HCT116 (cell line): Measurements from ENCODE around the gene PTTG1IP. TPM values are rescaled to one million over a fixed set of nuclear protein-coding genes. Genes with fewer than 3 reads are reported as not detected.

ENCODE experiments used
- ATAC-seq: fragments of 200-7000 bp; cut with Tn5 transposase; 2 replicates; pipeline ENCODE4 v1.9.1; 2020; ENCODE audit warnings: mild to moderate bottlenecking, moderate library complexity
- BruUV-seq: library from RNA; stranded (reverse); fragments of 400-500 nt; replicated peaks from 2 replicates; lab custom pipeline; 2021; lab: Mats Ljungman, UMichigan
- CTCF ChIA-PET: fragments of 300-600 bp; sonication (Branson Sonifier 250); formaldehyde crosslinking; loops from one replicate; lab custom pipeline; 2021; ENCODE audit warnings: antibody characterized with exemption; lab: Charles Lee
- POLR2A ChIA-PET: fragments of 300-600, 350-600 bp; sonication (Branson Sonifier 250); formaldehyde crosslinking; loops from one replicate; lab custom pipeline; 2021; ENCODE audit warnings: antibody characterized with exemption; lab: Charles Lee
- RAD21 ChIA-PET, 2 experiments: fragments of 300-600 bp; sonication (Branson Sonifier 250); formaldehyde crosslinking; loops; one replicate each; lab custom pipeline; 2023; ENCODE audit warnings: low total read pairs in 2 of 2; ENCODE audit not compliant: uncharacterized antibody in 2 of 2, unreplicated experiment in 2 of 2, low non-redundant PET in 1 of 2; lab: Charles Lee
- DNase-seq: peaks from one replicate; pipeline ENCODE4 v3.0.0-alpha.2; 2010; ENCODE audit warnings: low read depth, low spot score
- H2AFZ ChIP-seq: fragments of 200-600 bp; shearing (Covaris generic), sonication (generic); 2 replicates; pipeline ENCODE4 v1.6.1; 2017; ENCODE audit warnings: low read depth, mixed run types, mixed read lengths, antibody characterized with exemption, low read length; ENCODE audit not compliant: poor library complexity, severe bottlenecking
- H3K27ac ChIP-seq: 2 replicates; pipeline ENCODE4 v1.5.1; 2012; ENCODE audit warnings: low read depth, low read length
- H3K27me3 ChIP-seq: fragments of 200-600 bp; sonication (generic); 2 replicates; pipeline ENCODE4 v1.6.1; 2016; ENCODE audit warnings: mixed run types, low read length, mixed read lengths; ENCODE audit not compliant: insufficient read depth
- H3K36me3 ChIP-seq, 2 experiments: fragments of 200-500 bp in 1 of 2; fragments of 200-600 bp in 1 of 2; sonication (Bioruptor generic) in 1 of 2; sonication (generic) in 1 of 2; 2 replicates each; pipeline versions ENCODE4 v1.5.1 to v1.6.1; 2014 to 2016; ENCODE audit warnings: low read length in 2 of 2, inconsistent platforms in 1 of 2, mixed read lengths in 1 of 2, mixed run types in 1 of 2; ENCODE audit not compliant: insufficient read depth in 2 of 2, control insufficient read depth in 1 of 2
- H3K4me1 ChIP-seq, 2 experiments: fragments of 200-600 bp in 1 of 2; sonication (generic) in 1 of 2; 2 replicates each; pipeline versions ENCODE4 v1.5.1 to v1.6.1; 2012 to 2017; ENCODE audit warnings: low read length in 2 of 2, inconsistent platforms in 1 of 2, mild to moderate bottlenecking in 1 of 2, mixed read lengths in 1 of 2, mixed run types in 1 of 2, moderate library complexity in 1 of 2; ENCODE audit not compliant: insufficient read depth in 2 of 2, control insufficient read depth in 1 of 2
- H3K4me2 ChIP-seq: fragments of 200-600 bp; sonication (generic); 2 replicates; pipeline ENCODE4 v1.6.1; 2017; ENCODE audit warnings: mixed run types, low read length, mixed read lengths
- H3K4me3 ChIP-seq, 2 experiments: fragments of 200-600 bp in 1 of 2; sonication (generic) in 1 of 2; replicated peaks in 1 of 2; 2 replicates each; pipeline ENCODE4 v1.5.1; 2011 to 2016; ENCODE audit warnings: low read length in 2 of 2, control low read depth in 1 of 2, low read depth in 1 of 2, mild to moderate bottlenecking in 1 of 2, mixed read lengths in 1 of 2, mixed run types in 1 of 2
- H3K79me2 ChIP-seq: fragments of 200-600 bp; sonication (generic); 2 replicates; pipeline ENCODE4 v1.6.1; 2017; ENCODE audit warnings: mild to moderate bottlenecking, mixed run types, low read length, moderate library complexity, mixed read lengths; ENCODE audit not compliant: insufficient read depth
- H3K9ac ChIP-seq: fragments of 200-600 bp; sonication (generic); 2 replicates; pipeline ENCODE4 v1.6.1; 2016; ENCODE audit warnings: low read length, mixed read lengths
- H3K9me2 ChIP-seq: fragments of 200-600 bp; sonication (generic), shearing (Covaris generic); 2 replicates; pipeline ENCODE4 v1.6.1; 2017; ENCODE audit warnings: mixed run types, mild to moderate bottlenecking, moderate library complexity; ENCODE audit not compliant: insufficient read depth
- H3K9me3 ChIP-seq, 2 experiments: fragments of 200-500 bp in 1 of 2; fragments of 200-600 bp in 1 of 2; sonication (Bioruptor generic) in 1 of 2; sonication (generic) in 1 of 2; 2 replicates each; pipeline ENCODE4 v1.6.1; 2014 to 2017; ENCODE audit warnings: low read length in 2 of 2, mixed read lengths in 2 of 2, inconsistent platforms in 1 of 2, low read depth in 1 of 2, mild to moderate bottlenecking in 1 of 2, mixed run types in 1 of 2, moderate library complexity in 1 of 2; ENCODE audit not compliant: control insufficient read depth in 1 of 2, insufficient read depth in 1 of 2
- H4K20me1 ChIP-seq: fragments of 200-600 bp; sonication (generic), shearing (Covaris generic); 2 replicates; pipeline ENCODE4 v1.6.1; 2017; ENCODE audit warnings: mixed run types, mild to moderate bottlenecking, moderate library complexity; ENCODE audit not compliant: insufficient read depth
- CBX3 ChIP-seq: IDR thresholded peaks from 2 replicates; pipeline ENCODE4 v1.6.1; 2012; ENCODE audit warnings: low read depth
- EGR1 ChIP-seq: IDR thresholded peaks from 2 replicates; pipeline ENCODE4 v1.6.1; 2012; ENCODE audit warnings: low read depth
- EZH2phosphoT487 ChIP-seq: fragments of 200-600 bp; IDR thresholded peaks from 2 replicates; pipeline ENCODE4 v1.6.1; 2018; ENCODE audit warnings: antibody characterized with exemption, borderline replicate concordance
- FOSL1 ChIP-seq: IDR thresholded peaks from 2 replicates; pipeline ENCODE4 v1.6.1; 2012; ENCODE audit warnings: low read depth
- JUND ChIP-seq: IDR thresholded peaks from 2 replicates; pipeline ENCODE4 v1.6.1; 2012
- POLR2AphosphoS5 ChIP-seq: IDR thresholded peaks from 2 replicates; pipeline ENCODE4 v1.6.1; 2011; ENCODE audit warnings: mild to moderate bottlenecking, low read depth, low read length, moderate library complexity
- RAD21 ChIP-seq: IDR thresholded peaks from 2 replicates; pipeline ENCODE4 v1.6.1; 2012; ENCODE audit warnings: low read depth, mild to moderate bottlenecking
- SIN3A ChIP-seq: IDR thresholded peaks from 2 replicates; pipeline ENCODE4 v1.6.1; 2012; ENCODE audit warnings: low read depth
- SP1 ChIP-seq: IDR thresholded peaks from 2 replicates; pipeline ENCODE4 v1.6.1; 2012; ENCODE audit warnings: low read depth
- SRF ChIP-seq: IDR thresholded peaks from 2 replicates; pipeline ENCODE4 v1.6.1; 2012; ENCODE audit warnings: low read depth
- YY1 ChIP-seq: IDR thresholded peaks from 2 replicates; pipeline ENCODE4 v1.6.1; 2011; ENCODE audit warnings: low read length, low read depth, moderate library complexity, mild to moderate bottlenecking; ENCODE audit not compliant: insufficient replicate concordance; ENCODE audit errors: extremely low read depth
- ZFX ChIP-seq: fragments of 450-650 bp; IDR thresholded peaks from 2 replicates; pipeline ENCODE4 v1.6.1; 2017
- ZNF274 ChIP-seq: fragments of 200-500 bp; sonication (Bioruptor generic); IDR thresholded peaks from 2 replicates; pipeline ENCODE4 v1.6.1; 2014; ENCODE audit warnings: mild to moderate bottlenecking, low read depth, low read length, inconsistent platforms
- intact Hi-C: fragments of 100-400 bp; cut with micrococcal nuclease; formaldehyde crosslinking; loops from 2 replicates; pipeline ENCODE4 v1.10.0; 2022
- total RNA-seq: library from RNA; stranded (reverse); gene quantifications from one replicate; pipeline ENCODE4 v1.2.1, GENCODE V29; 2021; ENCODE audit not compliant: unreplicated experiment
- TF ChIP-seq, protein P1 (sequence below): IDR thresholded peaks from 2 replicates; pipeline ENCODE4 v1.6.1; 2012
- TF ChIP-seq, protein P2 (sequence below): IDR thresholded peaks from 2 replicates; pipeline ENCODE4 v1.6.1; 2012; ENCODE audit warnings: low read depth
- TF ChIP-seq, protein P3 (sequence below): IDR thresholded peaks from 2 replicates; pipeline ENCODE4 v1.6.1; 2011; ENCODE audit warnings: mild to moderate bottlenecking, low read length, moderate library complexity; ENCODE audit not compliant: insufficient replicate concordance; ENCODE audit errors: extremely low read depth
- TF ChIP-seq, protein P4 (sequence below), 3 experiments: fragments of 200-600 bp in 1 of 3; sonication (generic) in 1 of 3; IDR thresholded peaks in 2 of 3; conservative IDR thresholded peaks in 1 of 3; 2 replicates each; pipeline ENCODE4 v1.5.1; 2012 to 2017; ENCODE audit warnings: low read depth in 2 of 3, low read length in 2 of 3, antibody characterized with exemption in 1 of 3, borderline replicate concordance in 1 of 3, control low read depth in 1 of 3, mild to moderate bottlenecking in 1 of 3, mixed read lengths in 1 of 3, mixed run types in 1 of 3, moderate library complexity in 1 of 3; ENCODE audit not compliant: insufficient read depth in 1 of 3
- TF ChIP-seq, protein P5 (sequence below): IDR thresholded peaks from 2 replicates; pipeline ENCODE4 v1.6.1; 2012

The PTTG1IP gene
- total RNA-seq, 1 experiment from 2014 or later, result 83.4 TPM

DNA sequence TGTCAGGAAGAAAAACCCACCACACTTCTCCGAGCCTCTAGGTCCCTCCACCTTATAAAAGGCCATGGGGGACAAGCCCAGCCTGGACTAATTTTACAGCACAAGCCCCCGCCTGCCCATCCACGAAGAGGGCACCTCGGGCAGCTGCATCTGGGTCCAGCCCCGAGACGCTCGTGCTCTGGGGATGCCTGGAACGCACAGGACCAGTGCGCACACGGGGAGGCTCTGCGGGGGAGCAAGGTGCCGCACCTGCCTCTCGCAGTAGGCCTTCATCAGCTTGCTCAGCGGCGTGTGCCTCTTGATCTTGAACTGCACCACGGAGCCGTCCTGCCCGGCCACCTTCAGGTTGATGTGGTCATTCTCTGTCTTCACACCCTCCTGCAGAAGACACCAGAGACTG lies 59.8 kb downstream of the PTTG1IP start (continued):
- TF ChIP-seq, protein P1, sequence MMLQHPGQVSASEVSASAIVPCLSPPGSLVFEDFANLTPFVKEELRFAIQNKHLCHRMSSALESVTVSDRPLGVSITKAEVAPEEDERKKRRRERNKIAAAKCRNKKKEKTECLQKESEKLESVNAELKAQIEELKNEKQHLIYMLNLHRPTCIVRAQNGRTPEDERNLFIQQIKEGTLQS, result no peak

DNA sequence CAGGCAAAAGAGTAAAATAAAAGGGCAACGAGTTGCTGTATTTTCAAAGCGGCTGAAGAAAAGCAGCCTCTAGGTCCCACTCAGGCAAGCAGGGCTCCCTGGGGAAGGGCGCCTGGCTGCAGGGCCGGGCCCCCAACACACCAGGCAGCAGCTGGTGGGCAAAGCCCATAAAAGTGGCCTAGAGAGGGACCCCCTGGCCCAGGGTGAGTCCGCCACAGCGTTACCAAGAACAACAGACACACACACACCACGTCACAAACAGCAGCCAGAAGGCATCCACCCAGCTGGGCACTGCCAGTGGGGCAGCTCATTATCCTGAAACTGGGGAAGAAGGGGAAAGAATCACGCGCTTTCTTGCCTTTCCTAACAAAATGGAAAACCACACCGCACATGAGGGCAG lies 60.3 kb downstream of the PTTG1IP start:
- TF ChIP-seq SIN3A (no peak), RAD21 (no peak), SP1 (no peak), ZNF274 (no peak), SRF (no peak), ZFX (no peak), YY1 (no peak), EZH2phosphoT487 (no peak), FOSL1 (no peak), EGR1 (no peak), POLR2AphosphoS5 (no peak), CBX3 (no peak), JUND (no peak)
- TF ChIP-seq, protein P2, sequence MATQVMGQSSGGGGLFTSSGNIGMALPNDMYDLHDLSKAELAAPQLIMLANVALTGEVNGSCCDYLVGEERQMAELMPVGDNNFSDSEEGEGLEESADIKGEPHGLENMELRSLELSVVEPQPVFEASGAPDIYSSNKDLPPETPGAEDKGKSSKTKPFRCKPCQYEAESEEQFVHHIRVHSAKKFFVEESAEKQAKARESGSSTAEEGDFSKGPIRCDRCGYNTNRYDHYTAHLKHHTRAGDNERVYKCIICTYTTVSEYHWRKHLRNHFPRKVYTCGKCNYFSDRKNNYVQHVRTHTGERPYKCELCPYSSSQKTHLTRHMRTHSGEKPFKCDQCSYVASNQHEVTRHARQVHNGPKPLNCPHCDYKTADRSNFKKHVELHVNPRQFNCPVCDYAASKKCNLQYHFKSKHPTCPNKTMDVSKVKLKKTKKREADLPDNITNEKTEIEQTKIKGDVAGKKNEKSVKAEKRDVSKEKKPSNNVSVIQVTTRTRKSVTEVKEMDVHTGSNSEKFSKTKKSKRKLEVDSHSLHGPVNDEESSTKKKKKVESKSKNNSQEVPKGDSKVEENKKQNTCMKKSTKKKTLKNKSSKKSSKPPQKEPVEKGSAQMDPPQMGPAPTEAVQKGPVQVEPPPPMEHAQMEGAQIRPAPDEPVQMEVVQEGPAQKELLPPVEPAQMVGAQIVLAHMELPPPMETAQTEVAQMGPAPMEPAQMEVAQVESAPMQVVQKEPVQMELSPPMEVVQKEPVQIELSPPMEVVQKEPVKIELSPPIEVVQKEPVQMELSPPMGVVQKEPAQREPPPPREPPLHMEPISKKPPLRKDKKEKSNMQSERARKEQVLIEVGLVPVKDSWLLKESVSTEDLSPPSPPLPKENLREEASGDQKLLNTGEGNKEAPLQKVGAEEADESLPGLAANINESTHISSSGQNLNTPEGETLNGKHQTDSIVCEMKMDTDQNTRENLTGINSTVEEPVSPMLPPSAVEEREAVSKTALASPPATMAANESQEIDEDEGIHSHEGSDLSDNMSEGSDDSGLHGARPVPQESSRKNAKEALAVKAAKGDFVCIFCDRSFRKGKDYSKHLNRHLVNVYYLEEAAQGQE, result no peak
- TF ChIP-seq, protein P3, sequence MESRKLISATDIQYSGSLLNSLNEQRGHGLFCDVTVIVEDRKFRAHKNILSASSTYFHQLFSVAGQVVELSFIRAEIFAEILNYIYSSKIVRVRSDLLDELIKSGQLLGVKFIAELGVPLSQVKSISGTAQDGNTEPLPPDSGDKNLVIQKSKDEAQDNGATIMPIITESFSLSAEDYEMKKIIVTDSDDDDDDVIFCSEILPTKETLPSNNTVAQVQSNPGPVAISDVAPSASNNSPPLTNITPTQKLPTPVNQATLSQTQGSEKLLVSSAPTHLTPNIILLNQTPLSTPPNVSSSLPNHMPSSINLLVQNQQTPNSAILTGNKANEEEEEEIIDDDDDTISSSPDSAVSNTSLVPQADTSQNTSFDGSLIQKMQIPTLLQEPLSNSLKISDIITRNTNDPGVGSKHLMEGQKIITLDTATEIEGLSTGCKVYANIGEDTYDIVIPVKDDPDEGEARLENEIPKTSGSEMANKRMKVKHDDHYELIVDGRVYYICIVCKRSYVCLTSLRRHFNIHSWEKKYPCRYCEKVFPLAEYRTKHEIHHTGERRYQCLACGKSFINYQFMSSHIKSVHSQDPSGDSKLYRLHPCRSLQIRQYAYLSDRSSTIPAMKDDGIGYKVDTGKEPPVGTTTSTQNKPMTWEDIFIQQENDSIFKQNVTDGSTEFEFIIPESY, result no peak
- TF ChIP-seq, protein P1, result no peak
- TF ChIP-seq, protein P4, sequence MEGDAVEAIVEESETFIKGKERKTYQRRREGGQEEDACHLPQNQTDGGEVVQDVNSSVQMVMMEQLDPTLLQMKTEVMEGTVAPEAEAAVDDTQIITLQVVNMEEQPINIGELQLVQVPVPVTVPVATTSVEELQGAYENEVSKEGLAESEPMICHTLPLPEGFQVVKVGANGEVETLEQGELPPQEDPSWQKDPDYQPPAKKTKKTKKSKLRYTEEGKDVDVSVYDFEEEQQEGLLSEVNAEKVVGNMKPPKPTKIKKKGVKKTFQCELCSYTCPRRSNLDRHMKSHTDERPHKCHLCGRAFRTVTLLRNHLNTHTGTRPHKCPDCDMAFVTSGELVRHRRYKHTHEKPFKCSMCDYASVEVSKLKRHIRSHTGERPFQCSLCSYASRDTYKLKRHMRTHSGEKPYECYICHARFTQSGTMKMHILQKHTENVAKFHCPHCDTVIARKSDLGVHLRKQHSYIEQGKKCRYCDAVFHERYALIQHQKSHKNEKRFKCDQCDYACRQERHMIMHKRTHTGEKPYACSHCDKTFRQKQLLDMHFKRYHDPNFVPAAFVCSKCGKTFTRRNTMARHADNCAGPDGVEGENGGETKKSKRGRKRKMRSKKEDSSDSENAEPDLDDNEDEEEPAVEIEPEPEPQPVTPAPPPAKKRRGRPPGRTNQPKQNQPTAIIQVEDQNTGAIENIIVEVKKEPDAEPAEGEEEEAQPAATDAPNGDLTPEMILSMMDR (IDR thresholded peaks at IDR 0.05 in 2 of 3, conservative IDR thresholded peaks at IDR 0.05 in 1 of 3; ENCODE audit: borderline replicate concordance in 1 of 3, insufficient read depth in 1 of 3, low read depth in 2 of 3, low read length in 2 of 3), result no peak
- TF ChIP-seq, protein P5, sequence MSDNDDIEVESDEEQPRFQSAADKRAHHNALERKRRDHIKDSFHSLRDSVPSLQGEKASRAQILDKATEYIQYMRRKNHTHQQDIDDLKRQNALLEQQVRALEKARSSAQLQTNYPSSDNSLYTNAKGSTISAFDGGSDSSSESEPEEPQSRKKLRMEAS, result no peak
- DNase-seq, result no peak
- Histone ChIP-seq H3K9me3 (no peaks in the 10 kb centered on the region), H3K4me1 (peaks cover 1 to 6% of the 10 kb centered on the region in 2 experiments; a peak in 2 of 4 replicates), H3K36me3 (no peaks in the 10 kb centered on the region), H3K9ac (no peak overlapping the region), H2AFZ (no peak overlapping the region), H3K27ac (no peak overlapping the region), H3K9me2 (no peaks in the 10 kb centered on the region), H3K4me3 (no peak overlapping the region), H3K27me3 (no peaks in the 10 kb centered on the region), H3K4me2 (no peak overlapping the region), H4K20me1 (no peaks in the 10 kb centered on the region), H3K79me2 (0 out of 2 replicates have a peak, but pooled peaks cover 7% of the 10 kb centered on the region)
- intact Hi-C loops, result no loop called here
- no peak for ATAC-seq
- no TSS peak for BruUV-seq
- ChIA-PET POLR2A (no interaction called here), CTCF (no interaction called here), RAD21 (no interaction called here)
